ENCODE results near the gene PPP1CA. TPM values are rescaled to one million over a fixed set of nuclear protein-coding genes. Genes with fewer than 3 reads are reported as not detected.

The PPP1CA gene
- total and polyA plus RNA-seq, 2 donors (not counting 1 experiment from before 2014, with no cell fraction given) = 104 to 135 TPM

- Histone ChIP-seq H3K4me2 (ENCODE audit: extremely low read depth, insufficient read depth, low read length) (peak overlapping the region; percentile 94), H3K36me3 (ENCODE audit: control insufficient read depth, insufficient read depth, low read length) (peaks cover 2% of the 10 kb centered on the region), H3K79me2 (ENCODE audit: control insufficient read depth, insufficient read depth, low read length) (peaks cover 4% of the 10 kb centered on the region), H3K9me3 (ENCODE audit: control insufficient read depth, insufficient read depth, low read depth, low read length) (no peaks in the 10 kb centered on the region), H3K27me3 (ENCODE audit: control insufficient read depth, insufficient read depth, low read length) (no peaks in the 10 kb centered on the region), H3K4me3 (replicated peaks in 1 of 4; ENCODE audit: control extremely low read depth in 1 of 4, insufficient read depth in 1 of 4, low read depth in 3 of 4, low read length in 4 of 4) (peak overlapping the region; percentile 66 to 95 (median 91)), H3K27ac (ENCODE audit: insufficient read depth, low read length) (peak overlapping the region; percentile 80), H3K4me1 (ENCODE audit: control insufficient read depth, extremely low read depth, insufficient read depth, low read length) (no peaks in the 10 kb centered on the region), H2AFZ (ENCODE audit: low read length) (peak overlapping the region; percentile 84), H3K9ac (ENCODE audit: insufficient read depth, low read length) (peak overlapping the region; percentile 71), H4K20me1 (ENCODE audit: control insufficient read depth, extremely low read depth, insufficient read depth, low read length) (no peaks in the 10 kb centered on the region)
- no peak for TF ChIP-seq EZH2 (IDR thresholded peaks at IDR 0.05; ENCODE audit: low read length, missing control alignments)
- no peak for TF ChIP-seq CTCF (conservative IDR thresholded peaks at IDR 0.05 in 1 of 2, IDR thresholded peaks at IDR 0.05 in 1 of 2; ENCODE audit: low read depth in 1 of 2, low read length in 2 of 2)
- no peak for DNase-seq (ENCODE audit: low read depth in 2 of 2)
Measured at GRCh38 chr11:67392183-67392715, 9.4 kb downstream of the PPP1CA start.

GRCh38 chr11:67391304-67392182 lies 10.1 kb downstream of the PPP1CA start, which contains the start of gene RAD9A:
TSS of gene RAD9A (plus strand) at chr11:67391986. CDS start at chr11:67392045, 59 bp downstream.
- peak within 1 kb of the TSS; percentile 90 to 95 (median 92) for H3K4me3 ChIP-seq (replicated peaks in 1 of 4; ENCODE audit: control extremely low read depth in 1 of 4, insufficient read depth in 1 of 4, low read depth in 3 of 4, low read length in 4 of 4)
- TF ChIP-seq EZH2 (IDR thresholded peaks at IDR 0.05; ENCODE audit: low read length, missing control alignments) (no peak), CTCF (conservative IDR thresholded peaks at IDR 0.05 in 1 of 2, IDR thresholded peaks at IDR 0.05 in 1 of 2; ENCODE audit: low read depth in 1 of 2, low read length in 2 of 2) (no peak)
- peak; percentile 88 to 92 for DNase-seq (ENCODE audit: low read depth in 2 of 2)

DNA sequence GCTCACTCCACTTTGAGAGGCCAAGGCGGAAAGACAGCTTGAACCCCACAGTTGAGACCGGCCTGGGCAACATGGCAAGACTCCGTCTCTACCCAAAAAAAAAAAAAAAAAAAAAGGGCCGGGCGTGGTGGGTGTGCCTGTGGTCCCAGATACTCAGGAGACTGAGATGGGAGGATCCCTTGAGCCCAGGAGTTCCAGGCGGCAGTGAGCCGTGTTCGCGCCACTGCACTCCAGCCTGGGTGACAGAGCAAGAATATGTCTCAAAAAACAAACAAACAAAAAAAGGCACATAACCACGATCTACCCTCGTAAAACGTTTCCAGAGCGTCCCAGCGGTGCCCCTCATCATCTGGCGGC lies 10.7 kb downstream of the PPP1CA start:
- H3K9me3 ChIP-seq (ENCODE audit: control insufficient read depth, insufficient read depth, low read depth, low read length) = no peaks in the 10 kb centered on the region
- no peak for TF ChIP-seq EZH2 (IDR thresholded peaks at IDR 0.05; ENCODE audit: low read length, missing control alignments)
- no peak for TF ChIP-seq CTCF (conservative IDR thresholded peaks at IDR 0.05 in 1 of 2, IDR thresholded peaks at IDR 0.05 in 1 of 2; ENCODE audit: low read depth in 1 of 2, low read length in 2 of 2)
- H3K4me3 ChIP-seq (replicated peaks in 1 of 4; ENCODE audit: control extremely low read depth in 1 of 4, insufficient read depth in 1 of 4, low read depth in 3 of 4, low read length in 4 of 4) = peak overlapping the region; percentile 90 to 95 (median 92)
- H2AFZ ChIP-seq (ENCODE audit: low read length) = no peak overlapping the region
- peak overlapping the region; percentile 80 for H3K27ac ChIP-seq (ENCODE audit: insufficient read depth, low read length)
- no peak for DNase-seq (ENCODE audit: low read depth in 2 of 2)
- peaks cover 2% of the 10 kb centered on the region for H3K36me3 ChIP-seq (ENCODE audit: control insufficient read depth, insufficient read depth, low read length)
- H3K9ac ChIP-seq (ENCODE audit: insufficient read depth, low read length) = peak overlapping the region; percentile 78
- H3K79me2 ChIP-seq (ENCODE audit: control insufficient read depth, insufficient read depth, low read length) = peaks cover 4% of the 10 kb centered on the region
- peak overlapping the region; percentile 89 for H3K4me2 ChIP-seq (ENCODE audit: extremely low read depth, insufficient read depth, low read length)
- H3K27me3 ChIP-seq (ENCODE audit: control insufficient read depth, insufficient read depth, low read length) = no peaks in the 10 kb centered on the region
- H3K4me1 ChIP-seq (ENCODE audit: control insufficient read depth, extremely low read depth, insufficient read depth, low read length) = no peaks in the 10 kb centered on the region
- H4K20me1 ChIP-seq (ENCODE audit: control insufficient read depth, extremely low read depth, insufficient read depth, low read length) = no peaks in the 10 kb centered on the region

More at GRCh38 chr11:67391304-67392182, 10.1 kb downstream of the PPP1CA start, which contains the start of gene RAD9A:
- H3K27me3 ChIP-seq (ENCODE audit: control insufficient read depth, insufficient read depth, low read length) = no peaks in the 10 kb centered on the region
- peaks cover 2% of the 10 kb centered on the region for H3K36me3 ChIP-seq (ENCODE audit: control insufficient read depth, insufficient read depth, low read length)
- H4K20me1 ChIP-seq (ENCODE audit: control insufficient read depth, extremely low read depth, insufficient read depth, low read length) = no peaks in the 10 kb centered on the region
- H3K79me2 ChIP-seq (ENCODE audit: control insufficient read depth, insufficient read depth, low read length) = peaks cover 4% of the 10 kb centered on the region
- H3K4me2 ChIP-seq (ENCODE audit: extremely low read depth, insufficient read depth, low read length) = peak within 1 kb of the TSS; percentile 94
- peak within 1 kb of the TSS; percentile 84 for H2AFZ ChIP-seq (ENCODE audit: low read length)
- no peaks in the 10 kb centered on the region for H3K9me3 ChIP-seq (ENCODE audit: control insufficient read depth, insufficient read depth, low read depth, low read length)
- peak within 1 kb of the TSS; percentile 80 for H3K27ac ChIP-seq (ENCODE audit: insufficient read depth, low read length)
- peak within 1 kb of the TSS; percentile 78 for H3K9ac ChIP-seq (ENCODE audit: insufficient read depth, low read length)
- H3K4me1 ChIP-seq (ENCODE audit: control insufficient read depth, extremely low read depth, insufficient read depth, low read length) = no peaks in the 10 kb centered on the region

Measured in fibroblast of lung (primary cell).